A673 (cell line): ENCODE measurements around the gene PCDHGA11.

Source experiments
- CTCF ChIP-seq: fragments of 300-800, 200-600 bp; sonication (generic); conservative IDR thresholded peaks from 2 replicates; pipeline ENCODE4 v1.5.1; 2017; ENCODE audit warnings: low read depth, mild to moderate bottlenecking, antibody characterized with exemption, low read length, moderate library complexity, mixed read lengths
- EZH2 ChIP-seq: fragments of 200-600 bp; sonication (generic); IDR thresholded peaks from 2 replicates; pipeline ENCODE4 v1.6.1; 2017; ENCODE audit warnings: borderline replicate concordance, low read depth, mild to moderate bottlenecking, mixed read lengths, antibody characterized with exemption, low read length; ENCODE audit not compliant: poor library complexity, severe bottlenecking

GRCh38 chr5:141373673-141374317 is 47.1 kb upstream of the PCDHGA11 start, which contains the start of gene PCDHGA6:
- no peak for TF ChIP-seq EZH2
- TF ChIP-seq CTCF: peak; percentile 69
